ENCODE results near the gene GIT1. TPM values are rescaled to one million over a fixed set of nuclear protein-coding genes. Genes with fewer than 3 reads are reported as not detected.

Gene GIT1
- total and polyA plus RNA-seq, 8 donors = 15.1 to 27.6 (median 18.3) TPM

GRCh38 chr17:29622337-29623282 lies 33.2 kb upstream of the GIT1 start, which contains the start of gene CORO6:
Gene CORO6 (minus strand): TSS chr17:29622912. CDS start chr17:29621421, 1,491 bp downstream.
- ATAC-seq = peak; percentile 27 to 76 (median 70)
- intact Hi-C loops (cut with DNase I) = no loop called here
- DNase-seq = peak in 5 of 6 donors; percentile 19 to 80 (median 56)
- no peak for FAIRE-seq
- Histone ChIP-seq H3K9me3 (no peaks in the 10 kb centered on the region), H3K27ac (no peak within 1 kb of the TSS), H3K36me3 (no peaks in the 10 kb centered on the region), H3K27me3 (no peaks in the 10 kb centered on the region), H3K4me1 (peaks cover 0 to 14% (median 3%) of the 10 kb centered on the region in 3 donors), H3K4me3 (peak within 1 kb of the TSS; percentile 20 to 63 (median 44))
- 8 to 9% methylated on average over 68 to 77 of the region's 77 CpGs for WGBS, 2 donors
- no peak for TF ChIP-seq CTCF (IDR thresholded peaks at IDR 0.05)

GRCh38 chr17:29621751-29622194 lies 32.3 kb upstream of the GIT1 start:
- WGBS, 2 donors = 87 to 88% methylated on average over 8 of the region's 8 CpGs
- H3K4me1 ChIP-seq = peaks cover 1 to 20% (median 8%) of the 10 kb centered on the region in 3 donors
- no peak for TF ChIP-seq CTCF (IDR thresholded peaks at IDR 0.05)
- no peak overlapping the region for H3K4me3 ChIP-seq
- ATAC-seq (no peak), DNase-seq (peak in 1 of 6 donors; percentile 14), FAIRE-seq (no peak)
- H3K27ac ChIP-seq = no peak overlapping the region
- H3K9me3 ChIP-seq = no peaks in the 10 kb centered on the region
- intact Hi-C loops (cut with DNase I) = no loop called here
- H3K36me3 ChIP-seq = no peaks in the 10 kb centered on the region
- H3K27me3 ChIP-seq = no peaks in the 10 kb centered on the region

DNA sequence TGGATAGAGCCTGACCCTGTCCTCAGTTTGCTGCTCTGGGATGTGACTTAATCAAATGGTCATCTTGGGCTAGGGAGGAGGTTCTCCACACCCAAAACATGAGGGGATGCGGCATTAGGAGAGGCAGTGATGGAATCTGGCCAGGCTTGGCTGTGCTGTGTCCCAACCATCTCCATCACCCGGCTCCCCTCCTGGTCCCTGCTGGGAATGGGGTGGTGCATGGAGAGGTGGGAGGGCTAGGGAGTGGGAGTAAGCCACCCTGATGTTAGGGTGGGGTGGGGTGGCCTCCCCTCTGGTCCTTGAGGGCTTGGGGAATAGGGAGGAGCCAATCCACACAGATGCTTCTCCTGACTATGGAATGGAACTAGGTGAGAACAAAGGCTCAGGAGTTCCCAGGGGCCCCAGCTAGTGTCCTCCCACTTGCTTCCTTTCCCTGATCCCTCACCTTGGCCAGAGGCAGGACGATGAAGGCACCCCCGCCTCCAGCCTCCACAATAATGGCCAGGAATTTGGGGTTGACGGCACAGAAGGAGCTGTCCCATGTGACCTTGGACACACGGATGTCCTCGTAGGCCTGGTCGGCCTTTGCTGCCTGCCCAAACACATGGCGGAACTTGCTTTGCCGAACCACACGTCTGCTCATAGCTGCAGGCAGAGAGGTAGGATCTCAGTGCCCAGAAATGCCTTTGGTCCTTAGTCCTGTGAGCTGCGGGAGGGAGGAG lies 31.5 kb upstream of the GIT1 start:
- peaks cover 9 to 21% (median 16%) of the 10 kb centered on the region in 3 donors for H3K4me1 ChIP-seq
- intact Hi-C loops (cut with DNase I) = no loop called here
- H3K27ac ChIP-seq = no peak overlapping the region
- H3K9me3 ChIP-seq = no peaks in the 10 kb centered on the region
- ATAC-seq = no peak
- H3K27me3 ChIP-seq = no peaks in the 10 kb centered on the region
- peak in 1 of 6 donors; percentile 26 for DNase-seq
- no peak for TF ChIP-seq CTCF (IDR thresholded peaks at IDR 0.05)
- 88 to 96% methylated on average over 12 of the region's 12 CpGs for WGBS, 2 donors
- H3K36me3 ChIP-seq = no peaks in the 10 kb centered on the region
- H3K4me3 ChIP-seq = no peak overlapping the region
- no peak for FAIRE-seq

DNA sequence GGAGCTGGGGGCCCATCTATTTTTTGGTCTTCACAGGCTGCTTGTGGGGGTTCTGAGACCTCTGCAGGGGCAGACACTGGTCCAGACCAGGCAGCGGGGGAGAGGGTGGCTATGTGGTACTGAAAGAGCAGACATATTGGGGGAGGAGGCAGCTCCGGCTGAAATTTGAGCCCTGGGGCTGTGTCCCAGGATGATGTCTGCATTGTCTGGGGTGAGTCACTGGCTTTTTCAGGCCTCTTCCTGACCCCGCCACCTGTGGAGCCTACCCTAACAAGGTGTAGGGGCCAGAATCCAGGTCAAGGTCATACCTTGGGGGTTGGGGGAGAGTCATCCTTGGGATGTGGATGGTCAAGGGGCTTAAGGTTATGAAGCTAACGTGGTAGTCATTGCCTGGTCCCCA lies 30.8 kb upstream of the GIT1 start:
- DNase-seq = peak in 1 of 6 donors; percentile 45
- FAIRE-seq = no peak
- no peaks in the 10 kb centered on the region for H3K9me3 ChIP-seq
- no peak for TF ChIP-seq CTCF (IDR thresholded peaks at IDR 0.05)
- no peaks in the 10 kb centered on the region for H3K27me3 ChIP-seq
- H3K4me1 ChIP-seq = peaks cover 12 to 21% (median 16%) of the 10 kb centered on the region in 3 donors
- no peak for ATAC-seq
- intact Hi-C loops (cut with DNase I) = no loop called here
- no peaks in the 10 kb centered on the region for H3K36me3 ChIP-seq
- 92 to 93% methylated on average over 4 of the region's 4 CpGs for WGBS, 2 donors
- H3K27ac ChIP-seq = no peak overlapping the region
- H3K4me3 ChIP-seq = no peak overlapping the region
